H1 (cell line): ENCODE measurements around the gene ZSCAN12. TPM values are rescaled to one million over a fixed set of nuclear protein-coding genes. Genes with fewer than 3 reads are reported as not detected.
A peak's percentile ranks its signal among the peaks of the same experiment; 100 is the strongest.

ENCODE experiments used
- CTCF ChIA-PET: fragments of 300-600 bp; sonication (Branson Sonifier 250); formaldehyde crosslinking; loops from one replicate; lab custom pipeline; 2021; ENCODE audit not compliant: partially characterized antibody; lab: Charles Lee
- POLR2A ChIA-PET: fragments of 300-600 bp; sonication (Branson Sonifier 250); formaldehyde crosslinking; loops from one replicate; lab custom pipeline; 2021; ENCODE audit warnings: inconsistent platforms; ENCODE audit not compliant: partially characterized antibody; lab: Charles Lee
- DNase-seq, 2 experiments: peaks; one replicate each; pipeline versions ENCODE4 v3.0.0 to v3.0.0-alpha.2; 2010 to 2022; ENCODE audit warnings: low spot score in 2 of 2, low read depth in 1 of 2, mixed read lengths in 1 of 2
- FAIRE-seq: peaks from 2 replicates; lab custom pipeline; 2011; peaks lifted over from hg19 to GRCh38; lab: Jason Lieb, UNC
- H2AFZ ChIP-seq: 2 replicates; pipeline ENCODE4 v1.8.1; 2012; ENCODE audit warnings: low read length, inconsistent platforms
- H2AK5ac ChIP-seq: 2 replicates; pipeline ENCODE4 v1.6.1; 2013; ENCODE audit warnings: low read depth, low read length
- H2BK120ac ChIP-seq: replicated peaks from 2 replicates; pipeline ENCODE3; 2013; ENCODE audit warnings: low read depth, low read length, inconsistent platforms
- H2BK12ac ChIP-seq: 2 replicates; pipeline ENCODE4 v1.6.1; 2013; ENCODE audit warnings: low read depth, low read length
- H2BK15ac ChIP-seq: 2 replicates; pipeline ENCODE4 v1.6.1; 2013; ENCODE audit warnings: low read length
- H2BK20ac ChIP-seq: 2 replicates; pipeline ENCODE4 v1.6.1; 2013; ENCODE audit warnings: low read length
- H2BK5ac ChIP-seq: 2 replicates; pipeline ENCODE4 v1.6.1; 2013; ENCODE audit warnings: low read depth, low read length
- H3K14ac ChIP-seq: 2 replicates; pipeline ENCODE4 v1.6.1; 2013; ENCODE audit warnings: inconsistent platforms; ENCODE audit not compliant: insufficient read length
- H3K18ac ChIP-seq: 2 replicates; pipeline ENCODE4 v1.6.1; 2013; ENCODE audit warnings: low read length; ENCODE audit errors: extremely low read depth
- H3K23ac ChIP-seq: 2 replicates; pipeline ENCODE4 v1.6.1; 2013; ENCODE audit warnings: inconsistent platforms; ENCODE audit not compliant: insufficient read length
- H3K23me2 ChIP-seq: 2 replicates; pipeline ENCODE4 v1.6.1; 2013; ENCODE audit warnings: low read depth, low read length
- H3K27ac ChIP-seq: 2 replicates; pipeline ENCODE4 v1.6.1; 2011; ENCODE audit warnings: low read depth, low read length, inconsistent platforms
- H3K27me3 ChIP-seq, 4 experiments: replicated peaks in 1 of 4; 1 replicate in 1 of 4; 2 replicates in 3 of 4; pipeline versions ENCODE4 v1.6.1 to v1.8.1; 2011 to 2013; ENCODE audit warnings: low read length in 3 of 4, mild to moderate bottlenecking in 3 of 4, inconsistent platforms in 2 of 4, mixed read lengths in 2 of 4, moderate library complexity in 1 of 4; ENCODE audit not compliant: control insufficient read depth in 3 of 4, insufficient read depth in 3 of 4; ENCODE audit errors: extremely low read depth in 1 of 4
- H3K36me3 ChIP-seq, 4 experiments: 2 replicates each; pipeline versions ENCODE4 v1.6.1 to v1.8.1; 2011 to 2013; ENCODE audit warnings: mild to moderate bottlenecking in 4 of 4, low read length in 3 of 4, moderate library complexity in 2 of 4, control low read depth in 1 of 4, inconsistent platforms in 1 of 4; ENCODE audit not compliant: insufficient read depth in 4 of 4, control insufficient read depth in 2 of 4
- H3K4ac ChIP-seq: replicated peaks from 2 replicates; pipeline ENCODE3; 2013; ENCODE audit warnings: low read length, low read depth, mixed read lengths, inconsistent platforms; ENCODE audit not compliant: insufficient read length
- H3K4me1 ChIP-seq, 4 experiments: replicated peaks in 1 of 4; 1 replicate in 1 of 4; 2 replicates in 3 of 4; pipeline versions ENCODE4 v1.6.1 to v1.8.1; 2011 to 2013; ENCODE audit warnings: low read length in 3 of 4, inconsistent platforms in 2 of 4, mixed read lengths in 1 of 4; ENCODE audit not compliant: insufficient read depth in 4 of 4, control insufficient read depth in 3 of 4
- H3K4me2 ChIP-seq, 2 experiments: 2 replicates each; pipeline versions ENCODE4 v1.6.1 to v1.8.1; 2011 to 2013; ENCODE audit warnings: low read depth in 2 of 2, low read length in 2 of 2, control low read depth in 1 of 2, inconsistent platforms in 1 of 2, mild to moderate bottlenecking in 1 of 2; ENCODE audit not compliant: insufficient read depth in 1 of 2
- H3K4me3 ChIP-seq, 4 experiments: fragments of 200-600, 300-600 bp in 1 of 4; sonication (generic), shearing (Covaris generic), sonication (Bioruptor Twin) in 1 of 4; 2 replicates each; pipeline versions ENCODE4 v1.5.1 to v1.8.1; 2011 to 2016; ENCODE audit warnings: low read length in 4 of 4, low read depth in 3 of 4, control low read depth in 2 of 4, inconsistent platforms in 2 of 4, mild to moderate bottlenecking in 2 of 4, mixed read lengths in 1 of 4, moderate library complexity in 1 of 4; ENCODE audit not compliant: insufficient read depth in 2 of 4; ENCODE audit errors: extremely low read depth in 1 of 4
- H3K56ac ChIP-seq: replicated peaks from 2 replicates; pipeline ENCODE3; 2013; ENCODE audit warnings: low read depth, mild to moderate bottlenecking, mixed read lengths, low read length, inconsistent platforms; ENCODE audit not compliant: insufficient read length
- H3K79me1 ChIP-seq: 2 replicates; pipeline ENCODE4 v1.6.1; 2013; ENCODE audit warnings: low read depth, low read length, control low read depth
- H3K79me2 ChIP-seq, 2 experiments: 2 replicates each; pipeline versions ENCODE4 v1.6.1 to v1.8.1; 2012 to 2013; ENCODE audit warnings: low read length in 2 of 2, mild to moderate bottlenecking in 2 of 2, inconsistent platforms in 1 of 2; ENCODE audit not compliant: insufficient read depth in 2 of 2, control insufficient read depth in 1 of 2
- H3K9ac ChIP-seq, 4 experiments: replicated peaks in 1 of 4; 1 replicate in 1 of 4; 2 replicates in 3 of 4; pipeline versions ENCODE4 v1.6.1 to v1.8.1; 2011 to 2013; ENCODE audit warnings: low read depth in 3 of 4, low read length in 3 of 4, control low read depth in 2 of 4, mild to moderate bottlenecking in 2 of 4, moderate library complexity in 2 of 4, inconsistent platforms in 1 of 4; ENCODE audit errors: extremely low read depth in 1 of 4
- H3K9me3 ChIP-seq, 2 experiments: 2 replicates each; pipeline versions ENCODE4 v1.6.1 to v1.8.1; 2012 to 2013; ENCODE audit warnings: mild to moderate bottlenecking in 2 of 2, moderate library complexity in 2 of 2, control low read depth in 1 of 2, inconsistent platforms in 1 of 2, low read depth in 1 of 2, low read length in 1 of 2, mixed read lengths in 1 of 2; ENCODE audit not compliant: insufficient read depth in 2 of 2
- H4K20me1 ChIP-seq, 2 experiments: replicated peaks in 1 of 2; 2 replicates each; pipeline versions ENCODE3 to v1.8.1; 2011 to 2013; ENCODE audit warnings: inconsistent platforms in 2 of 2, low read length in 2 of 2, mild to moderate bottlenecking in 1 of 2; ENCODE audit not compliant: insufficient read depth in 2 of 2, control insufficient read depth in 1 of 2
- H4K5ac ChIP-seq: 2 replicates; pipeline ENCODE4 v1.6.1; 2013; ENCODE audit warnings: low read length, low read depth, mixed read lengths, inconsistent platforms; ENCODE audit not compliant: insufficient read length
- H4K8ac ChIP-seq: 2 replicates; pipeline ENCODE4 v1.8.0; 2013; ENCODE audit warnings: mild to moderate bottlenecking, moderate library complexity, low read length, inconsistent platforms; ENCODE audit not compliant: insufficient read depth; ENCODE audit errors: extremely low read depth
- H4K91ac ChIP-seq: replicated peaks from 2 replicates; pipeline ENCODE3; 2013; ENCODE audit warnings: low read length, mixed read lengths, inconsistent platforms; ENCODE audit not compliant: insufficient read length
- CBX5 ChIP-seq: fragments of 300-800, 300-1000 bp; sonication (generic); IDR thresholded peaks from 2 replicates; pipeline ENCODE4 v1.7.1; 2016; ENCODE audit warnings: antibody characterized with exemption, low read length, low read depth
- EP300 ChIP-seq, 2 experiments: IDR thresholded peaks; 1 replicate in 1 of 2; 2 replicates in 1 of 2; pipeline ENCODE4 v1.6.1; 2011 to 2012; ENCODE audit warnings: low read depth in 2 of 2, low read length in 2 of 2, mild to moderate bottlenecking in 2 of 2, borderline replicate concordance in 1 of 2, inconsistent platforms in 1 of 2, moderate library complexity in 1 of 2
- GABPA ChIP-seq: IDR thresholded peaks from 2 replicates; pipeline ENCODE4 v1.6.1; 2011; ENCODE audit warnings: mild to moderate bottlenecking, low read length, moderate library complexity, borderline replicate concordance; ENCODE audit not compliant: insufficient read depth
- HDAC2 ChIP-seq, 2 experiments: fragments of 300-600 bp in 1 of 2; sonication (generic) in 1 of 2; IDR thresholded peaks; 2 replicates each; pipeline ENCODE4 v1.6.1; 2011 to 2012; ENCODE audit warnings: low read depth in 2 of 2, low read length in 2 of 2, mild to moderate bottlenecking in 2 of 2, moderate library complexity in 2 of 2, borderline replicate concordance in 1 of 2, inconsistent platforms in 1 of 2
- RNF2 ChIP-seq: fragments of 200-900, 300-1000 bp; sonication (generic); IDR thresholded peaks from 2 replicates; pipeline ENCODE4 v1.7.1; 2016; ENCODE audit warnings: borderline replicate concordance, low read depth, mild to moderate bottlenecking, antibody characterized with exemption, low read length; ENCODE audit not compliant: poor library complexity, severe bottlenecking; ENCODE audit errors: missing control alignments
- SAP30 ChIP-seq: fragments of 300-600 bp; sonication (generic); IDR thresholded peaks from 2 replicates; pipeline ENCODE4 v1.7.1; 2012; ENCODE audit warnings: low read length, moderate library complexity, mild to moderate bottlenecking, inconsistent platforms; ENCODE audit not compliant: insufficient read depth, insufficient replicate concordance
- SIN3A ChIP-seq, 2 experiments: IDR thresholded peaks in 1 of 2; conservative IDR thresholded peaks in 1 of 2; 2 replicates each; pipeline ENCODE4 v1.6.1; 2011 to 2012; ENCODE audit warnings: low read length in 2 of 2, improper control_type of control experiment in 1 of 2, low read depth in 1 of 2, mild to moderate bottlenecking in 1 of 2
- SIX5 ChIP-seq: IDR thresholded peaks from 2 replicates; pipeline ENCODE4 v1.6.1; 2011; ENCODE audit warnings: mild to moderate bottlenecking, low read depth, low read length
- TBP ChIP-seq: IDR thresholded peaks from 2 replicates; pipeline ENCODE4 v1.6.1; 2011; ENCODE audit warnings: low read depth, low read length, improper control_type of control experiment
- WGBS, 2 experiments: shearing (Covaris generic) in 1 of 2; methylation state at CpG; one replicate each; pipeline versions ENCODE4 v1.1.6 to v1.1.7; 2013 to 2015; ENCODE audit warnings: low lambda C conversion rate in 2 of 2, mixed read lengths in 2 of 2, inconsistent platforms in 1 of 2, low coverage in 1 of 2, missing lambda C conversion rate in 1 of 2; ENCODE audit not compliant: insufficient replicate concordance in 2 of 2, insufficient coverage in 1 of 2, insufficient read length in 1 of 2; ENCODE audit errors: extremely low coverage in 1 of 2, missing lambda C conversion rate in 1 of 2; 5-methylcytosine and 5-hydroxymethylcytosine counted together
- polyA plus RNA-seq, 7 experiments: library from polyadenylated mRNA; depleted of rRNA in 3 of 7; stranded (reverse) in 5 of 7; unstranded in 2 of 7; fragments of >200 nt in 5 of 7; fragments of 200-250 nt in 2 of 7; gene quantifications; 1 replicate in 5 of 7; 2 replicates in 1 of 7; 4 replicates in 1 of 7; pipeline versions ENCODE4 v1.2.1 to v1.2.3, GENCODE V29; 2011 to 2013; ENCODE audit warnings: missing spikeins in 2 of 7, mixed read lengths in 2 of 7
- total RNA-seq: library from RNA; stranded (reverse); fragmentation: NEBNext Ultra II Directional; extraction: Animal tissue kit (Norgen Biotek cat#: 25700); gene quantifications from 2 replicates; pipeline ENCODE4 v1.2.1, GENCODE V29; 2021

ZSCAN12 gene
- total and polyA plus RNA-seq, 2 of the 8 experiments (the other 6 are each of a cell fraction or from before 2014, with no cell fraction given): 2.2 to 9.6 TPM

DNA sequence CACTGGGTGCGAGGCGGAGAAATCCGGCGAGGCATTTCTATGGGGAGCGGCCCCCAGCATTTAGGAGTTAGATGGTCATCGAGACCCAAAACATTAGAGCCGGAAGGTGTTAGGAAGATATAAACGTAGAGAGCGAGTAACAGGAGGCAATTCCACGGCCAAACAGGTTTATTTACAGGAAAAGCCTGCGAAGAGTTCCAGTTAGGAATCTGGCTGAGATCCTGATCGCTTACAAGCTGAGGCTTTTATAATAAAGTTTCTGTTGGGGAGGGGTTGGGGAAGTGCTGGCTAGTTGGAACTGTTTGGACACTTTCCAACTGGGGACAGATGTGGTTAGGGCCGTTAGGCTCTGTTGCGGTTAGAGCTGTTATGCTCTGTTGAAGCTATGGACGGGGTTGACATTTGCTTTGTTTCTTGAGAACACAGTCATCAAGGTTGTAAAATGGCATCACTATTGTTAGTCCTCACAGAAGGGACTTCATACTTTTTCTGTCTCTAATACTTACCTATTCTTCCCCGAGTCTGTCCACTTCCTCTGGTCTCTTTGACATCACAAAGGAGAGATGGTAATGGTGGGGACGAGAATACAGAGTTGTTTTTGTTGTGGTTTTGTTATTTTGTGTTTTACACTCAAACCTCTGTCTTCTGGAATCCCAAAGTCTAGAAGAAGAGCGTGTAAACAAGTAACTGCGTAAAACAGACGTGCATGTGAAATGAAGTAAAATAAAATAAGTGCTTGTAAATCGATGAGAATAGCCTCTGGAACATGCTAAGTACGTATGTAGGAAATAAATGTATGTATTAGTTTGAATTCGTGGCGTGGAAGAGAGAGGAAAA, 63.0 kb downstream of the ZSCAN12 start:
- Histone ChIP-seq H3K27me3 (no peaks in the 10 kb centered on the region; a peak in 1 of 7 replicates), H3K56ac (peak overlapping the region; percentile 43), H3K4me1 (no peaks in the 10 kb centered on the region), H3K79me1 (no peaks in the 10 kb centered on the region), H3K27ac (peak overlapping the region; percentile 95), H4K8ac (no peak overlapping the region), H2BK120ac (no peak overlapping the region), H3K9me3 (no peaks in the 10 kb centered on the region), H3K79me2 (no peaks in the 10 kb centered on the region; a peak in 1 of 4 replicates), H2BK15ac (no peak overlapping the region), H3K36me3 (no peaks in the 10 kb centered on the region), H2AK5ac (0 out of 2 replicates have a peak overlapping the region, but pooled peaks have one; percentile 32), H2BK20ac (no peak overlapping the region), H2AFZ (peak overlapping the region; percentile 28; the same call in 1 of the 2 replicates), H3K23me2 (peaks cover 2% of the 10 kb centered on the region; the same call in 1 of the 2 replicates), H3K9ac (peak overlapping the region; percentile 59 to 96 (median 91)), H3K4me3 (peak overlapping the region; percentile 86 to 95 (median 91)), H3K23ac (no peak overlapping the region), H4K91ac (no peak overlapping the region), H3K14ac (no peak overlapping the region), H4K20me1 (no peaks in the 10 kb centered on the region), H2BK5ac (peak overlapping the region; percentile 89), H3K4me2 (peak overlapping the region; percentile 81 to 98), H2BK12ac (peak overlapping the region; percentile 23; the same call in 1 of the 2 replicates), H4K5ac (no peak overlapping the region), H3K18ac (no peak overlapping the region; the same call in 1 of the 2 replicates), H3K4ac (no peak overlapping the region)
- ChIA-PET POLR2A (interaction anchor here (0.8 to 3.6 kb wide), 43 partner anchors 10 to 501 kb away, joined by 3 to 36 read pairs (median 6); partner anchors contain the start of genes PGBD1, ZKSCAN3, ZKSCAN4 and ZKSCAN8), CTCF (interaction anchor here (1.3 to 2.5 kb wide), 4 partner anchors 9 to 47 kb away, joined by 4 to 9 read pairs (median 7); no protein-coding TSS in a partner anchor)
- WGBS, 2 experiments: 13 to 100% methylated on average over 3 to 24 of the region's 24 CpGs
- FAIRE-seq: no peak
- no peak for DNase-seq
- TF ChIP-seq EP300 (IDR thresholded peaks at IDR 0.05; ENCODE audit: borderline replicate concordance in 1 of 2, low read depth in 2 of 2, low read length in 2 of 2) (no peak), RNF2 (no peak), SIX5 (no peak), SAP30 (no peak), CBX5 (no peak), GABPA (no peak), SIN3A (conservative IDR thresholded peaks at IDR 0.05 in 1 of 2, IDR thresholded peaks at IDR 0.05 in 1 of 2; ENCODE audit: low read depth in 1 of 2, low read length in 2 of 2) (0 out of 4 replicates have a peak, but pooled peaks of 1 of the 2 experiments have one; percentile 33), TBP (no peak), HDAC2 (IDR thresholded peaks at IDR 0.05; ENCODE audit: borderline replicate concordance in 1 of 2, low read depth in 2 of 2, low read length in 2 of 2) (no peak)
